ENCODE results near the gene ZDHHC16.
"Not testable (repeated sequence)": the region's sequence is repeated elsewhere in the genome, so short reads cannot be mapped to it uniquely, and the experiment has no call there.

ZDHHC16 gene

GRCh38 chr10:97475936-97476594 is 30.1 kb downstream of the ZDHHC16 start:
- DNase-seq (ENCODE audit: low read depth in 2 of 3, low spot score in 1 of 3) = no peak

DNA sequence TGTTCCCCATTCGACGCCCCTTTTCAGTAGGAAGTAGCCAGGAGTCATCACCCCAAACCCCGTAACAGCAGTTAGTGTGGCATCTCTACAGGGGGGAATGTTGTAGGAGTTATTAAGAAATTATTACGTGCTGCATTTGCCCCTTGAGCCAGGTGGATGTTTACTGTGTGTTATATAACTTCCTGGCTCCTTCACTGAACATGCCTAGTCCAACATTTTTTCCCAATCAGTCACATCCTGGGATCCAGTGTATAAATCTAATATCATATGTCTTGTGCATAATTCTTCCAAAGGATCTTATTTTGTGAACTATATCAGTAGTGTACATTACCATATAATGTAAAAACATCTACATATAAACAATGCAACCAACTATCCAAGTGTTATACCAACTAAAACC is 33.4 kb downstream of the ZDHHC16 start:
- not testable (repeated sequence) for DNase-seq (ENCODE audit: low read depth in 2 of 3, low spot score in 1 of 3)

GRCh38 chr10:97479939-97480338 is 34.0 kb downstream of the ZDHHC16 start:
- no peak for DNase-seq (ENCODE audit: low read depth in 2 of 3, low spot score in 1 of 3)

DNA sequence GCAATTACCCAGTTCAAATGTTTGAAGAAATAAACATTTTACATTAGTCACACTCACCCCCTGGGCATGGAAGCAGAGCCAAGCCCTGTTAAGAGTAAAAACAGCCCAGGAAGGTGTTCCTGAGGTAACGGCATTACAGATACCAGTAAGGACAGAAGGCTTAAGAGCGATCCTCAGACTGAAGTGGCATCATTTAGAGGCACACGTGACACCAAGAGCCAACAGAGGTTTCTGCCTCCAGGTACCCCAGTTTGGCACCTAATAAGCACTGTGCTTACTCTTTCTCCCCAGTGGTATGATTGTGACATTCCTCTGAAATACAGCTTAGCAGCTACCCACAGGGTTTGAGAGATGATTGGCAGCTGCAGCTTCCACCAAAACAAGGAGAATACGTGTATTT is 35.1 kb downstream of the ZDHHC16 start:
- no peak for DNase-seq (ENCODE audit: low read depth in 2 of 3, low spot score in 1 of 3)

- no peak for DNase-seq (ENCODE audit: low read depth in 2 of 3, low spot score in 1 of 3)
These were observed 36.4 kb downstream of the ZDHHC16 start for GRCh38 chr10:97482381-97482780.

- DNase-seq (ENCODE audit: low read depth in 2 of 3, low spot score in 1 of 3) = no peak
These were observed 37.5 kb downstream of the ZDHHC16 start for GRCh38 chr10:97483506-97483905.

GRCh38 chr10:97483921-97484320 is 37.9 kb downstream of the ZDHHC16 start:
- DNase-seq (ENCODE audit: low read depth in 2 of 3, low spot score in 1 of 3) = no peak

GRCh38 chr10:97485647-97486281 is 39.8 kb downstream of the ZDHHC16 start:
- no peak for DNase-seq (ENCODE audit: low read depth in 2 of 3, low spot score in 1 of 3)

GRCh38 chr10:97490592-97490991 is 44.6 kb downstream of the ZDHHC16 start:
- DNase-seq (ENCODE audit: low read depth in 2 of 3, low spot score in 1 of 3) = no peak

GRCh38 chr10:97494151-97494550 is 48.2 kb downstream of the ZDHHC16 start:
- no peak for DNase-seq (ENCODE audit: low read depth in 2 of 3, low spot score in 1 of 3)

DNA sequence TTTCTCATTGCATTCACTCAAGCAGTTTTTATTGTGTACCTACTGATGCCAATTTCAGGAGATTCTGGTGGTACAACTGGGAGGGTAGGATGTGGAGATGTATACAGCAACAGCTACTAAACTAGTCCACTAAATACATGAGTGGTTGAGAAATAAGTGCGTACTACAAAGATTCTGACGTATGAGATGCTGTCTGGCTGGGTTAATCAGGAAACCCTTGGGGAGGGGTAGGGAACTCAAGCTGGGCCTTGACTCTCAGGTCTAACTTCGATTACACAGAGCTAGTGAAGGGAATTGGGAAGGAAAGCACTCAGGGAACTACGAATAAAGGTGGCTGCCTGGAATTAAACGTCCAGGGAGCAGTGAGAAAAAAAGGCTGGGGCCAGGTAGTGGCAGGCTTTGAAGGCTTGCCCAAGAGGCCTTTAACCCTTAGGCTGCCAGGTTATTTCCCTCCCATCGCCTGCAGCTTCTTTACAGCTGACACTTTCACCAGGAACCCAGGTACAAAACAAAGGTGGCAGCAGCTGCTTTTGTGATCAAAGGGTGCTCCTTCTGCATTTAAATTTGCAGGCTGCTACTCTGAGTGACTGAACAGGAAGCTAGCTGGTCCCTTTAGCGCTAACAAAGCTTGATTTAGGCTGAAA is 49.0 kb downstream of the ZDHHC16 start:
- DNase-seq (ENCODE audit: low read depth in 2 of 3, low spot score in 1 of 3) = no peak

DNA sequence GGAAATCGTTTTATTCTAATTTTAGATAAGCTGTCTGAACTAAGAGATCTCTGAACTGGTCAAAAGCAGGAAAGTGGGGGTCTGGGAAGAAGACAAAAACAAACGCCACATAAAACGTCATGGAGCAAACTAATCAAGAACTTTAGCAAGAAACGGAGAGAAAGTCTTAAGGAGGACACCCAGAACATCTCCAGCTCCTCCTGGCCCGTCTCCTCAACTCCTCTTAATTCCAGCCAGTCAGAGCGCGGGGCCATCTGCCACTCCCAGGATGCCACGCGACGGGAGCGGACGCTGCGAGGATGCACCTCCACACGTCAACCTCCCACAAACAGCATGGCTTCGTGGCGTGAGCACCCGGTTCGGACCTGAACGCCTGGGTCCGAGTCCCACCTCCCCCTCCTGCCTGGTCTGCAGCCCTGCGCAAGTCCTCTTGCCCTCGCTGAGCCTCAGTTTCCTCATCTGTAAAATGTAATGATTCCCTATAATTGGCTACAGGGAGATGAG is 51.6 kb downstream of the ZDHHC16 start:
- peak; percentile 64 to 85 (median 83) for DNase-seq (ENCODE audit: low read depth in 2 of 3, low spot score in 1 of 3)

- DNase-seq (ENCODE audit: low read depth in 2 of 3, low spot score in 1 of 3) = peak; percentile 97 to 100 (median 99)
These were observed 52.3 kb downstream of the ZDHHC16 start, which contains the start of gene MMS19 for GRCh38 chr10:97498076-97498840. Gene MMS19, minus strand, starts transcription at chr10:97498422. Its CDS starts 38 bp downstream, at chr10:97498384.

DNA sequence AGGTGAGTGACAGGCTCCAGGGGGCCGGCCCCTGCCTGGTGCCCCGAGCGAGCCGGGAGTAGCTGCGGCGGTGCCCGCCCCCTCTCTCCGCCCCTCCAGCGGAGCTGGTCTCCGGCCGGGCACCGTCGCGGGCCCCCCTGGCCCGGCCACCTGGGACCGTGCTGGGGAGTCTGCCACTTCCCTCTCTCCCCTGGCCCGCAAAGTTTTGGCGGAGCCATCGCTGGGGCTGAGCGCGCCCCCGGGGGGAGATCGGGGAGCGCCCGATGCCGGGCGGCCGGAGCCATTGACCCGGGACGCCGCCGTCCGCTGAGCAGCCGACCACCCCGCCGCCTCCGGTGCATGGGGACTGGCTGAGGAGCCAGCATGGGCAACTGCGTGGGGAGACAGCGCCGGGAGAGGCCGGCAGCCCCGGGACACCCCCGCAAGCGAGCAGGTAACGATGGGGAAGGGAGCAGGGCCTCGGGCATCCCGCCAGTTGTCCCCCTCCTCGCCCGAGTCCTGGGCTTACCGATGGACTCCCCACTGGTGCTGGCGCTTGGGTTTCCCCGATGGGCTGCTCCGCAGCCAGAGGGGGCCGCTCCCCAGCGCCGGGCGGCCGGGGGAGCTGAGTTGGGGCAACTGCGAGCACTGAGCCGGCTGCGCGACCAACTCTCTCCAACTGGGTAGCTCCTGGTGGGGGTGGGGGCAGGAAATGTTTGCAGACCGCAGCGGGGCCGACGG is 53.0 kb downstream of the ZDHHC16 start, which contains the start of gene UBTD1:
UBTD1 (plus strand) TSS at position 84 of the 720 bp plus-strand sequence; CDS start at position 364, 280 bp downstream.
- DNase-seq (ENCODE audit: low read depth in 2 of 3, low spot score in 1 of 3) = peak; percentile 2 to 13 (median 12)

DNA sequence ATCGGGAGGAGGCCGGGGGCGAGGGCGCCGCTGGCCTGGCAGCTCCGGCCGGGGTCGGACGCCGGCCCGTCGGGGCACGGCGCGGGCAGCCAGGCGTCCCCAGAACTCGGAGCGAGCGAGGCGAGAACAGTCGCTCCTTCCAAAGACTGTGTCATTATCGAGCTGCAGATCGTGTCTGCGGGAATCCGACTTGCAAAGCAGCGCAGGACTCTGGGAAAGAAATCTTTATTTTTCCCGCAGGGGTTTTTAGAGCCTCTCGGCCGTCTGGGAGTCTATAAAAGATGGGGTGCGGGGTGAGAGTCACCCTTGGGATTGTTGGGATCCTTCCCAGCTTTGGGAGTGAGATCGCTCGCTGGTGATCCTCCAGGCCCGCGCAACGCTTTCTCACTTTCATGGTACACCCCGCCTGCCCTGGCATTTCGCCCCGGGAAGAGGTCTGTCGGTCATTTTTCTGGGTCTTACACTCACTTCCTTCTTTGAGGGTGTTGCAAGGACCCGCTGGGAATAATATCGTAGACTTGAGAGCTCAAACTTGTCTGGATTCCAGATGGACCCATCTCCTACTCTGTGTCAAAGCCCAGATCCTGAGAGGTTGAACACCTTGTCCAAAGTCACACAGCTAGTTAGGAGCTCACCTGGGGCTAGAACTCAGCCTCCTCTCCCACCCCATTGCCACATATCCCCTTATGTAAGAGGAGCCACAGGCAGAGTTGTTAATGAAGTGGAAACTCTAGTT is 53.8 kb downstream of the ZDHHC16 start:
- no peak for DNase-seq (ENCODE audit: low read depth in 2 of 3, low spot score in 1 of 3)

DNA sequence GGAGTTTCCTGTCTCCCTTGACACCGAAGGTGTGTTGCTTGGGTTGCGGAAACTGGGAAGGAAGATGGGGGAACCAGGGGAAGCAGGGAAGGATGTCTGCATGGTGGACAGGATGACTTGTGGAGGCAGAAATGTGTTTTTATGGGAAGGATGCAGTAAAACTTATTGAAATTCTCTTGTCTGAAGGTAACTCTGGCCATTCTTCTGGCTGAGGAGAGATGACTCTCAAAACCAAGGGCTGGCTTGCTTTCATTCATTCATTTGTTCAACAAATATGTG is 54.3 kb downstream of the ZDHHC16 start:
- no peak for DNase-seq (ENCODE audit: low read depth in 2 of 3, low spot score in 1 of 3)

DNA sequence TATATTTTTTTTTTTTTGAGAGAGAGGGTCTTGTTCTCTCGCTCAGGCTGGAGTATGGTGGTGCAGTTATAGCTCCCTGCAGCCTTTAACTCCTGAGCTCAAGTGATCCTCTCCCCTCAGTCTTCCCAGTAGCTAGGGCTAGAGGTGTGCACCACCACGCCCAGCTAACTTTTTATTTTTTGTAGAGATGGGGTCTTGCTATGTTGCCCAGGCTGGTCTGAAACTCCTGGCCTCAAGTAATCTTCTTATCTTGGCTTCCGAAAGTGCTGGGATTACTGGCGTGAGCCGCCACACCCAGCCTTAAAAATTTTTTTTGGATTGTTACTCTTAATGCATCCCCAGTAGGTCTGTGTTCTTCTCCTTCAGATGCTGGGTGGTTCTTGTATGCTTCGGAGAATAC is 56.9 kb downstream of the ZDHHC16 start:
- DNase-seq (ENCODE audit: low read depth in 2 of 3, low spot score in 1 of 3) = no peak

GRCh38 chr10:97503406-97503805 is 57.4 kb downstream of the ZDHHC16 start:
- DNase-seq (ENCODE audit: low read depth in 2 of 3, low spot score in 1 of 3) = no peak

DNA sequence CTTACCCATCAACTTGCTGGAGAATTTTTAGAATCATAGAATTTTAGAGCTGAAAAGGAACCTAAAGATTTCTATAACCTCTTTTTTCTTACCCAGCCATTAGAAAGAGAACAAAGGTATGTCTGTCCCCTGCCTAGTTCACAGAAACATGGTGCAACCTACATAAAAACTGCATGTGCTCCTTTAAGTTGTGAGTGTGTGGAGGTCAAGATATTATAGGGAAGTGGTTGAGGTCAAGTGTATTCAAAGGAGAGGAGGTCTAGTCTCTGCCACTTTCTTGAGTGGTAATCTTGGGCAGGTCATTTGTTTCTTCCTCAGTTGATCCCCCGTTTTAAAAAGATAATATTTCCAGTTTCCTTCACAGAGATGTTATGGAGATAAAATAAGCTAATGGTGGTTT is 59.2 kb downstream of the ZDHHC16 start:
- DNase-seq (ENCODE audit: low read depth in 2 of 3, low spot score in 1 of 3) = no peak
